ENCODE data around the gene NDUFB6. TPM values are rescaled to one million over a fixed set of nuclear protein-coding genes. Genes with fewer than 3 reads are reported as not detected.

The NDUFB6 gene
- total and polyA plus RNA-seq, 11 donors = 74.6 to 209 (median 125) TPM

DNA sequence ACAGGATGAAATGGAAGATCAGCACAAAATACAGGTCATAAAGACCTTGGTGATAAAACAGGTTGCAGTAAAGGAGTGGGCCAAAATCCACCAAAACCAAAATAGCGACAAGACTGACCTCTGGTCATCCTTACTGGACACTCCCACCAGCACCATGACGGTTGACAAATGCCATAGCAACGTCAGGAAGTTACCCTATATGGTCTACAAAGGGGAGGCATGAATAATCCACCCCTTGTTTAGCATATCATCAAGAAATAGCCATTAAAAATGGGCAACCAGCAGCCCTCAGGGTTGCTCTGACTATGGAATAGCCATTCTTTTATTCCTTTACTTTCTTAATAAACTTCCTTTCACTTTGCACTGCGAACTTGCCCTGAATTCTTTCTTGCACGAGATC, 6.0 kb upstream of the NDUFB6 start:
- Histone ChIP-seq H3K4me3 (peak overlapping the region in 2 of 12 donors; percentile 1 to 16), H3K27ac (no peak overlapping the region), H3K27me3 (peaks cover 0 to 5% (median 0%) of the 10 kb centered on the region in 9 donors), H3K9me3 (no peaks in the 10 kb centered on the region), H3K36me3 (no peaks in the 10 kb centered on the region), H3K4me1 (peaks cover 0 to 4% (median 0%) of the 10 kb centered on the region in 12 donors)
- intact Hi-C loops (cut with DNase I) = loop anchor here in 9 of 10 donors (1.0 to 10.0 kb wide), 7 partner anchors 54 to 201 kb away; partner anchors contain the start of gene RIGI (in 1 of the 9)
- 48 to 58% (median 52%) methylated on average over 5 of the region's 5 CpGs for WGBS, 4 donors
- ATAC-seq = no peak
- no peak for TF ChIP-seq POLR2A (IDR thresholded peaks at IDR 0.05)
- TF ChIP-seq, protein P1, sequence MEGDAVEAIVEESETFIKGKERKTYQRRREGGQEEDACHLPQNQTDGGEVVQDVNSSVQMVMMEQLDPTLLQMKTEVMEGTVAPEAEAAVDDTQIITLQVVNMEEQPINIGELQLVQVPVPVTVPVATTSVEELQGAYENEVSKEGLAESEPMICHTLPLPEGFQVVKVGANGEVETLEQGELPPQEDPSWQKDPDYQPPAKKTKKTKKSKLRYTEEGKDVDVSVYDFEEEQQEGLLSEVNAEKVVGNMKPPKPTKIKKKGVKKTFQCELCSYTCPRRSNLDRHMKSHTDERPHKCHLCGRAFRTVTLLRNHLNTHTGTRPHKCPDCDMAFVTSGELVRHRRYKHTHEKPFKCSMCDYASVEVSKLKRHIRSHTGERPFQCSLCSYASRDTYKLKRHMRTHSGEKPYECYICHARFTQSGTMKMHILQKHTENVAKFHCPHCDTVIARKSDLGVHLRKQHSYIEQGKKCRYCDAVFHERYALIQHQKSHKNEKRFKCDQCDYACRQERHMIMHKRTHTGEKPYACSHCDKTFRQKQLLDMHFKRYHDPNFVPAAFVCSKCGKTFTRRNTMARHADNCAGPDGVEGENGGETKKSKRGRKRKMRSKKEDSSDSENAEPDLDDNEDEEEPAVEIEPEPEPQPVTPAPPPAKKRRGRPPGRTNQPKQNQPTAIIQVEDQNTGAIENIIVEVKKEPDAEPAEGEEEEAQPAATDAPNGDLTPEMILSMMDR (IDR thresholded peaks at IDR 0.05) = no peak
- DNase-seq = no peak

DNA sequence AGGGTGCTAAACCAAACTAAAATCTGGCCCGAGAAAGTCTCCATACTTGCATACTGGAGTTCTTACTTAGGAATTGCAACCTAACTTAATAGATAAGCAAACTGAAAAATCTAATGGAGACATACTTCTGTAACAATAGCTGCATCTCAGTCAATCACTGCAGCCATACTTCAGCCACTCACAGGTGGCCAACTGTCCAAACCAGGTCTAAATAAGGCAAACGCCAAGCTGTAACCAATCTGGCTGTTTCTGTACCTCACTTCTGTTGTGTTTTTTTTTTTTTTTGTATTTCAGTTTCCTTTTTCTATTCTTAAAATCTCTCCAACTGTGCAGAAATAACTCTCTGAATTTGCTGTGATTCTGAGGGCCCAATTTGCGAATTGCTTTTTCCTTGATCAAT, 4.4 kb upstream of the NDUFB6 start:
- H3K9me3 ChIP-seq = no peaks in the 10 kb centered on the region
- H3K4me3 ChIP-seq = no peak overlapping the region
- WGBS, 4 donors = 80 to 85% (median 84%) methylated on average over 3 of the region's 3 CpGs
- TF ChIP-seq, protein P1 (IDR thresholded peaks at IDR 0.05) = no peak
- TF ChIP-seq POLR2A (IDR thresholded peaks at IDR 0.05) = no peak
- intact Hi-C loops (cut with DNase I) = loop anchor here in 3 of 10 donors (5.0 to 10.0 kb wide), 3 partner anchors 53 to 145 kb away; partner anchors contain the start of gene RIGI (in 1 of the 3)
- peaks cover 0 to 5% (median 0%) of the 10 kb centered on the region in 9 donors for H3K27me3 ChIP-seq
- ATAC-seq (no peak), DNase-seq (no peak)
- no peaks in the 10 kb centered on the region for H3K36me3 ChIP-seq
- no peak overlapping the region for H3K27ac ChIP-seq
- H3K4me1 ChIP-seq = peaks cover 0 to 9% (median 6%) of the 10 kb centered on the region in 12 donors

DNA sequence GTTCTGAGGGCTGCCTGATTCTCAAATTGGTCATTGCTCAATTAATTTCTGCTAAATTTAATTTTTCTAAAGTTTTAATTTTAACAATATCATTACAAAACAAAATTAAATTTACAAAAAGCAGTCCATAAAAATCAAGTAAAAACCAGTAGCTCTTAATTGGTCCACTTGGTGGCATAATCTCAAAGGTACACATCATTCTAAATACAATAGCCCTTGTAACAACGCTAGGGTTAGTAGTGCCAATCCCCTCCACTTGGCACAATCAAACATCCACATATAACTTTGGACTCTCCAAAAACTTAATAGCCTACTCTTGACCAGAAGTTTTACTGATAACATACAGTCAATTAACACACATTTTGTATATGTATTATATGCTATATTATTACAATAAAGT, 1.9 kb upstream of the NDUFB6 start:
- Histone ChIP-seq H3K9me3 (no peaks in the 10 kb centered on the region), H3K27me3 (no peaks in the 10 kb centered on the region), H3K4me3 (no peak overlapping the region), H3K36me3 (peaks cover 0 to 10% (median 2%) of the 10 kb centered on the region in 9 donors), H3K27ac (no peak overlapping the region), H3K4me1 (peaks cover 0 to 34% (median 23%) of the 10 kb centered on the region in 12 donors)
- WGBS, 4 donors = 56 to 72% (median 63%) methylated on average over 1 of the region's 1 CpG
- intact Hi-C loops (cut with DNase I) = loop anchor here in 3 of 10 donors (2.0 to 10.0 kb wide), 4 partner anchors 50 to 190 kb away; partner anchors contain the start of genes ACO1 (in 1 of the 3) and RIGI (in 1 of the 3)
- DNase-seq = no peak
- no peak for TF ChIP-seq POLR2A (IDR thresholded peaks at IDR 0.05)
- TF ChIP-seq, protein P1 (IDR thresholded peaks at IDR 0.05) = no peak
- ATAC-seq = no peak

DNA sequence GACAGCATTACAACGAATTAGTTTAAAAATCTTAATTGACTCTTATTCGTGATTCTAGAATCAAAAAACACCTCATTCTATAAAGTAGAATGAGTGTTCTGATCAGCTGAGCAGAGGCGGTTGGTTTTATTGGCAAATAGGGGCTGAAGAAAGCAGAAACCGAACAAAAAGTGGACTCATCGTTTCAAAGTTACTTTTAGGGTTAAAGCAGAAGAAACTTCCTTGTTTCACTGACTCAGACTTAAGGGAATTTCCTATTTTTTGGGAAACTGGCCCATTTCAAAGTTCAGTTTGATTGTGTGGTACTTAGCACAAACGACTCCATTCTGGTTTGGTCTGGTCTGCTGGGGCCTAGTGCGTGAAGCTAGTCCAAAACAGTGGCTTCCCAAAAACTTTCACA, 862 bp upstream of the NDUFB6 start:
- Histone ChIP-seq H3K27me3 (no peaks in the 10 kb centered on the region), H3K4me3 (peak overlapping the region in 6 of 12 donors; percentile 71 to 96 (median 80)), H3K36me3 (peaks cover 0 to 17% (median 6%) of the 10 kb centered on the region in 9 donors), H3K27ac (peak overlapping the region in 10 of 12 donors; percentile 81 to 98 (median 92)), H3K9me3 (no peaks in the 10 kb centered on the region), H3K4me1 (peaks cover 0 to 35% (median 21%) of the 10 kb centered on the region in 12 donors)
- TF ChIP-seq POLR2A (IDR thresholded peaks at IDR 0.05) = no peak
- no peak for DNase-seq
- intact Hi-C loops (cut with DNase I) = loop anchor here in 6 of 10 donors (1.0 to 10.0 kb wide), 8 partner anchors 21 to 190 kb away; partner anchors contain the start of genes ACO1 (in 3 of the 6), SMIM27 (in 3 of the 6), TOPORS (in 3 of the 6) and RIGI (in 2 of the 6)
- 88 to 91% (median 90%) methylated on average over 7 of the region's 7 CpGs for WGBS, 4 donors
- no peak for ATAC-seq
